ENCODE results near the gene HPCA. TPM values are rescaled to one million over a fixed set of nuclear protein-coding genes. Genes with fewer than 3 reads are reported as not detected.

The HPCA gene
- total RNA-seq, 6 experiments from 2014 or later = not detected

DNA sequence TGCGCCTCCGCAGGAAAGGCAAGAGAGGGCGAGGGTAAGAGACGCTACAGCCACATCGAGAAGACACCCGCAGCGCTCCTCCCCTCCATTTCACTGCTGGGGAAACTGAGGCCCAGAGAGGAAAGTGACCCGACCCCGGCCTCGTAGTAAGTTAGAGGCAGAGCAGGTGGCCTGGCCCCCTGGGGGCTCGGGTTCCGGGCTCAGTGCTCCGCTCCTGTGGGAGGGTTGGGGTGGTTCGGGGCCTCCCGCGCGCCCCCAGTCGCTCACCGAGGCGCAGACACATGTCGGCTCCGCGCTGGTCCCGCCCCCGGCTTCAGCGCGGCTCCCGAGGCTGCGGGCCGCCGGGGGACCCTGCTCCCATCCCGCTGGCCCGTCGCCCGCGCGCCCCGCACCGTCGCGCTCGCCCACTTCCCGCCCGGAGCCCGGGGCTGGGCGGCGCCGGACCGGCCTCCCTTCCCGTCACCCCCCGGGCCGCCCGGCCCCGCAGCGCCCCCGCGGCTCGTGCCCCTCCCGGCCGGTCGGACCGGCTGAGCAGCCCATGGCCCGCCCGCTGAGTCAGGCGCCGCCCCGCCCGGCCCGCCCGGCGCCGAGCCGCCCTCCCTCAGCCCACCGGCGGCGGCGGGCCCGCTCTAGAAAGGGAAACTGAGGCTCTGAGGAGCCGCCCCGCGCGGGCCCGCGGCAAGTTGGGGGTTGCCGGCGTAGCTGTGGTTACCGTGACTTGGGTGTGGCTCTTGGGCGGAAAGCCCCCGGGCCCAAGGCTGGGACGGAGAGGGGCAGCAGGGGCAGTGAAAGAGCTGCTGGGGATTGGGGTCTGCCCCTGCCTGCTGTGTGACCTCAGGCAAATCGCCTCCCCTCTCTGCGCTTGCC is 14.9 kb downstream of the HPCA start, which contains the start of gene TMEM54:
TMEM54 (minus strand) TSS at position 434 of the 867 bp plus-strand sequence; CDS start at position 283, 151 bp downstream.
- TF ChIP-seq, protein P1, sequence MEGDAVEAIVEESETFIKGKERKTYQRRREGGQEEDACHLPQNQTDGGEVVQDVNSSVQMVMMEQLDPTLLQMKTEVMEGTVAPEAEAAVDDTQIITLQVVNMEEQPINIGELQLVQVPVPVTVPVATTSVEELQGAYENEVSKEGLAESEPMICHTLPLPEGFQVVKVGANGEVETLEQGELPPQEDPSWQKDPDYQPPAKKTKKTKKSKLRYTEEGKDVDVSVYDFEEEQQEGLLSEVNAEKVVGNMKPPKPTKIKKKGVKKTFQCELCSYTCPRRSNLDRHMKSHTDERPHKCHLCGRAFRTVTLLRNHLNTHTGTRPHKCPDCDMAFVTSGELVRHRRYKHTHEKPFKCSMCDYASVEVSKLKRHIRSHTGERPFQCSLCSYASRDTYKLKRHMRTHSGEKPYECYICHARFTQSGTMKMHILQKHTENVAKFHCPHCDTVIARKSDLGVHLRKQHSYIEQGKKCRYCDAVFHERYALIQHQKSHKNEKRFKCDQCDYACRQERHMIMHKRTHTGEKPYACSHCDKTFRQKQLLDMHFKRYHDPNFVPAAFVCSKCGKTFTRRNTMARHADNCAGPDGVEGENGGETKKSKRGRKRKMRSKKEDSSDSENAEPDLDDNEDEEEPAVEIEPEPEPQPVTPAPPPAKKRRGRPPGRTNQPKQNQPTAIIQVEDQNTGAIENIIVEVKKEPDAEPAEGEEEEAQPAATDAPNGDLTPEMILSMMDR (IDR thresholded peaks at IDR 0.05) = no peak
- peak; percentile 14 for TF ChIP-seq POLR2A (IDR thresholded peaks at IDR 0.05)
- H3K9me3 ChIP-seq = no peaks in the 10 kb centered on the region
- DNase-seq (peak in 1 of 3 donors; percentile 73), ATAC-seq (peak; percentile 66 to 79 (median 76))
- peaks cover 0 to 13% (median 2%) of the 10 kb centered on the region in 4 donors for H3K4me1 ChIP-seq
- 30% methylated on average over 3 of the region's 92 CpGs for WGBS (ENCODE audit: insufficient coverage, low coverage, low lambda C conversion rate, missing lambda C conversion rate)
- H3K27ac ChIP-seq = no peak within 1 kb of the TSS
- no peaks in the 10 kb centered on the region for H3K36me3 ChIP-seq
- intact Hi-C loops (cut with DNase I) = no loop called here
- H3K4me3 ChIP-seq = peak within 1 kb of the TSS; percentile 49 to 57 (median 51)
- no peaks in the 10 kb centered on the region for H3K27me3 ChIP-seq

DNA sequence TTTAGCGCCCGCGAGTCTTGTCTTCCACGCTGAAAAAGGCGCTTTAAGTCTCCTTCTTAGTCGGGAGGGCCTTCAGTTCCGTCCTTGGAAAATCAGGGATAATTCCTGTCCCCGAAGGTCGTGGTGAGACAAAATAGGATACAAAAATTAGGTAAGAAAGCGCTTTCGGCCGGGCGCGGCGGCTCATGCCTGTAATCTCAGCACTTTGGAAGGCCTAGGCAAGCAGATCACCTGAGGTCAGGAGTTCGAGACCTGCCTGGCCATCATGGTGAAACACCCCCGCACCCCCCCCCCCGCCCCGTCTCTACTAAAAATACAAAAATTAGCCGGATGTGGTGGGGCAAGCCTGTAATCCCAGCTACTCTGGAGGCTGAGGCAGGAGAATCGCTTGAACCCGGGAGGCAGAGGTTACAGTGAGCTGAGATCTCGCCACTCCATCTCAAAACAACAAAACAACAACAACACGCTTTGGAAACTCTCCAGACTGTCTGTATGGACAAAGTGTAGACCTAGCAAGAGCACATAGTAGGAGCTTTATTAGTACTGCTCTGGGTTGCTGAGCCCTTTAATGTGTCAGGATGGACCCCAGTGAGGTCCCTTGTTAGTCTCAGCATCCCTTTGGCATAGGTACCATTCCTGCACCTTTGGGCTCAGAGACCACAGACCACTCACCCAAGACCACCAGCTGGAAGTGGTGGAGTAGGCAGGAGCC is 15.7 kb downstream of the HPCA start:
- WGBS (ENCODE audit: insufficient coverage, low coverage, low lambda C conversion rate, missing lambda C conversion rate) = 39% methylated on average over 15 of the region's 24 CpGs
- TF ChIP-seq, protein P1 (IDR thresholded peaks at IDR 0.05) = no peak
- TF ChIP-seq POLR2A (IDR thresholded peaks at IDR 0.05) = no peak
- Histone ChIP-seq H3K9me3 (no peaks in the 10 kb centered on the region), H3K27ac (no peak overlapping the region), H3K4me3 (peak overlapping the region; percentile 38 to 57 (median 44)), H3K4me1 (peaks cover 0 to 13% (median 2%) of the 10 kb centered on the region in 4 donors), H3K27me3 (no peaks in the 10 kb centered on the region), H3K36me3 (no peaks in the 10 kb centered on the region)
- intact Hi-C loops (cut with DNase I) = no loop called here
- DNase-seq = no peak
- no peak for ATAC-seq

DNA sequence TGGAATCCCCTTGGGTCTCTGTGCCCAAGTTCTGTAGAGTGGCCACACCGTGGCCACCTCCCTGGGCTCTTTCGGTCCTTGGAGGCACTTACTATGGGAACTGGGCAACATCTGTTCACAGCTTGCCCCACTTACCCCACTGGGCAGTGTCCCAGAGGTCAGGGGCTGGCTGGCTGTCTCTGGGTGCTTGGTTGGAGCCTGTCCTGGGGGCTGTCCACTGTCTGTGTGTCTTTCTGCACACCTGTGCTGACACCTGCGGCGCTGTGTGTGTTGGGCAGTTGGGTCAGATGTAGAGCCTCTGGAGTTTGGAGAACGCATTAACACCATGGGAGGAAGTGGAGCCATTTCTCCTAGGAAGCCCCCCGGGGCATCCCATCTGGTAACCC is 16.2 kb downstream of the HPCA start:
- H3K27ac ChIP-seq = no peak overlapping the region
- H3K9me3 ChIP-seq = no peaks in the 10 kb centered on the region
- no peak for ATAC-seq
- no peaks in the 10 kb centered on the region for H3K27me3 ChIP-seq
- WGBS (ENCODE audit: insufficient coverage, low coverage, low lambda C conversion rate, missing lambda C conversion rate) = 50% methylated on average over 2 of the region's 6 CpGs
- intact Hi-C loops (cut with DNase I) = no loop called here
- peaks cover 0 to 13% (median 2%) of the 10 kb centered on the region in 4 donors for H3K4me1 ChIP-seq
- DNase-seq = no peak
- no peaks in the 10 kb centered on the region for H3K36me3 ChIP-seq
- TF ChIP-seq, protein P1 (IDR thresholded peaks at IDR 0.05) = no peak
- TF ChIP-seq POLR2A (IDR thresholded peaks at IDR 0.05) = no peak
- H3K4me3 ChIP-seq = no peak overlapping the region

DNA sequence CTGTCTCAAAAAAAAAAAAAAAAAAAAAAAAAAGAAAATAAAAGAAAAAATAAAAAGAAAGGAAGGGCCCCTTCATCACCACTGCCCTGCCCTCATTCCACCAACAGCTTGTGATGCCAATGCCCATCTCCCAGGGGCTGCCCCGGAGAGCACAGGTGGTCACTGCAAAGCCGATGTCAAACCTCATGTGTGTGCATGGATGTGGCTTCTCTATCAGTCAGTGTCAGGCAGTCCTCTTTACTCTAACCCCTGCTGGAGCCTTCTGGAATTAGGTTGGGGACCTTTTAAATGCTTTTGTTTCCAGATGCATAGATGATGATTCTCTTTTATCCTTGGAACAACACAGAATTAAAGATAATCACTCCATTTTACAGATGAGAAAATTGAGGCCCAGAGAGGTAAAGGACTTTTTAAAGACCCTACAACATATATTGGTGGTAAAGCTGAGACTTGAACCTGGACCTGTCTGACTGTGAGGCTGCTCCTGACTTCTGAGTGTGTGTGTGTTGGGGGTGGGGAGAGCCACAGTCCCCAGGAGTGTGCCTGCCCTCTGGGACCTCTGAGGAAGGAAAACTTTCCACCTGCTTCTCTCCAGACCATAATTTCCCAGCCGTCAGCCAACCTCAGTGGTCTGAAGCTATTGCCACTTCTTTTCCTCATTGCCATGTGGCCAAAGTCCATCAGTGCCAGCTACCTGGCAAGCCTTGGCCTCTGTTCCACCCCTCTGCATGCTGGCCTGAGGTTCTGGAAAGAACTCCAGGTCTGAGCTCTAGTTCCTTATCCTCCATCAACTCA is 17.9 kb downstream of the HPCA start:
- WGBS (ENCODE audit: insufficient coverage, low coverage, low lambda C conversion rate, missing lambda C conversion rate) = 80% methylated on average over 1 of the region's 3 CpGs
- DNase-seq (no peak), ATAC-seq (peak; percentile 50 to 79 (median 64))
- H3K4me3 ChIP-seq = no peak overlapping the region
- no peaks in the 10 kb centered on the region for H3K9me3 ChIP-seq
- intact Hi-C loops (cut with DNase I) = no loop called here
- H3K36me3 ChIP-seq = no peaks in the 10 kb centered on the region
- H3K27ac ChIP-seq = no peak overlapping the region
- no peak for TF ChIP-seq POLR2A (IDR thresholded peaks at IDR 0.05)
- TF ChIP-seq, protein P1 (IDR thresholded peaks at IDR 0.05) = no peak
- no peaks in the 10 kb centered on the region for H3K27me3 ChIP-seq
- H3K4me1 ChIP-seq = peaks cover 0 to 13% (median 2%) of the 10 kb centered on the region in 4 donors
